Measurements from ENCODE around the gene DNAH9.

DNA sequence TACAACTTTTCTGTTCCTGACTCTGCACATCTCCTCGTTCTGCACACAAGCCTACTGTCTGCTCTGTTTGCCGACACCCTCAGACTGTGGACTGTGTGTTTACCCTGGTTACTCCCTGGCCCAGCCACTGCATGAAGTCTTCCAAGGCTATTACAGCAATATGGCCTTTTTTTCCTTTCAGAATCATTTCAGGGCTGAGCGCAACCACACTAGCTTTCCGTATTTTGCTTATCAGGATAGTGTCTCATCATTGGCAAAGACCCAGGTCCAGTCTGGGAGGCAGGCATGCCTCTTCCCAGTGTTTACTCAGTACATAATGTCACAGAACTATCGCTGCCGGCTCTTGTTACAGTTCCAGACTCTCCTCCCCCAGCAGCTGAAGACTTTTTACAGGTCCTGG, 10.1 kb downstream of the DNAH9 start:
- TF ChIP-seq POLR2A (IDR thresholded peaks at IDR 0.05) (no peak), EP300 (IDR thresholded peaks at IDR 0.05; ENCODE audit: low read depth) (no peak)
